AG10803 (cell line): Measurements from ENCODE around the gene APEX2.
"Not testable (repeated sequence)": the region's sequence is repeated elsewhere in the genome, so short reads cannot be mapped to it uniquely, and the experiment has no call there.

ENCODE experiments used
- DNase-seq: peaks from one replicate; pipeline ENCODE4 v3.0.0; 2010; ENCODE audit warnings: low read depth
- H3K4me3 ChIP-seq: 2 replicates; pipeline ENCODE4 v1.5.1; 2011; ENCODE audit warnings: mild to moderate bottlenecking, low read length, control low read depth
- TF ChIP-seq, protein P1 (sequence below): conservative IDR thresholded peaks from 2 replicates; pipeline ENCODE4 v1.5.1; 2011; ENCODE audit warnings: mild to moderate bottlenecking, low read length, control low read depth, inconsistent platforms

APEX2 gene

DNA sequence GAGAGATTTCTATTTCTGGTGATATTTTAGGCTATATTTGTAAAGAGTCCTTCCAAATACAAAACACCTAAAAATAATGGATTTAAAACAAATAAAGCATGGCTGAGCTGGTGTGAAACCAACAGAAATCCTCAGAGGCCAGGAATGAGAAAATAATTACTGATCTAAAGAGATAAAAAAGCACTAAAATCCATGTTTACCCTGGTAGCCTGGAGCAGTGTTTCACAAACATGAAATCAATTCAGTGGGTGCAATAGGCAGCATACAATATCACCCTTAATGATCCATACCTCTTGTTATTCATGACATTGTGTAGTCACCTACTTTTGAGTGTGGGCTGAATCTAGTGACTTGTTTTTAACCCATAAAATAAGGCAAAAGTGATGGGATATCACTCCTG, 20.7 kb upstream of the APEX2 start:
- TF ChIP-seq, protein P1, sequence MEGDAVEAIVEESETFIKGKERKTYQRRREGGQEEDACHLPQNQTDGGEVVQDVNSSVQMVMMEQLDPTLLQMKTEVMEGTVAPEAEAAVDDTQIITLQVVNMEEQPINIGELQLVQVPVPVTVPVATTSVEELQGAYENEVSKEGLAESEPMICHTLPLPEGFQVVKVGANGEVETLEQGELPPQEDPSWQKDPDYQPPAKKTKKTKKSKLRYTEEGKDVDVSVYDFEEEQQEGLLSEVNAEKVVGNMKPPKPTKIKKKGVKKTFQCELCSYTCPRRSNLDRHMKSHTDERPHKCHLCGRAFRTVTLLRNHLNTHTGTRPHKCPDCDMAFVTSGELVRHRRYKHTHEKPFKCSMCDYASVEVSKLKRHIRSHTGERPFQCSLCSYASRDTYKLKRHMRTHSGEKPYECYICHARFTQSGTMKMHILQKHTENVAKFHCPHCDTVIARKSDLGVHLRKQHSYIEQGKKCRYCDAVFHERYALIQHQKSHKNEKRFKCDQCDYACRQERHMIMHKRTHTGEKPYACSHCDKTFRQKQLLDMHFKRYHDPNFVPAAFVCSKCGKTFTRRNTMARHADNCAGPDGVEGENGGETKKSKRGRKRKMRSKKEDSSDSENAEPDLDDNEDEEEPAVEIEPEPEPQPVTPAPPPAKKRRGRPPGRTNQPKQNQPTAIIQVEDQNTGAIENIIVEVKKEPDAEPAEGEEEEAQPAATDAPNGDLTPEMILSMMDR: no peak
- H3K4me3 ChIP-seq: no peak overlapping the region
- no peak for DNase-seq

DNA sequence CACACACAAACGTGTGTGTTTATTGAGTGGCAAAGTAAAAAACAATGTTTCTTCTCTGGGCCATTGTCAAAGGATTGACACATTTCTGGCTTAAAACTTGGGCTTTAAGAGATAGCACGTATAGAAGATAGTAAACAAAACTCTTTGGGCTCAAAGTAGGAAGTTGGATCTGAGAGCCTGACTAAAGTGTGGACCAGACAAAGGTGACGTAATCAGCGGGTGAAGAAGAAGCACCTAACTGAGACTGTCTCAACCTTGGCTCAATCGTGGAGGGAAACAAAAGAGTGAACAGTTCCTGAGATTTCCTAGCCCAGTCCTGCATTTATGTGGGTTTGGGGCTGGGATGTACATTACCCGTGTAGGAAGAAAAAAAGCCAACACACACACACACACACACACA, 19.8 kb upstream of the APEX2 start:
- no peak overlapping the region for H3K4me3 ChIP-seq
- TF ChIP-seq, protein P1: no peak
- no peak for DNase-seq

DNA sequence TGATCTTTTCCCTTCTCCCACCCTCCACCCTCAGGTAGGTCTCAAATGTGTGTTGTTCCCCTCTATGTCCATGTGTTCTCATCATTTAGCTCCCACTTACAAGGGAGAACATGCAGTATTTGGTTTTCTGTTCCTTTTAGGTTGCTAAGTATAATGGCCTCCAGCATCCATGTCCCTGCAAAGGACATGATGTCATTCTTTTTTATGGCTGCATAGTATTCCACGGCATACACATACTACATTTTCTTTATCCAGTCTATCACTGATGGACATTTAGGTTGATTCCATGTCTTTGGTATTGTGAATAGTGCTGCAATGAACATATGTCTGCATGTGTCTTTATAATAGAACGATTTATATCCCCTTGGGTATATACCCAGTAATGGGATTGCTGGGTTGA, 16.9 kb upstream of the APEX2 start:
- DNase-seq, H3K4me3 ChIP-seq: not testable (repeated sequence)

DNA sequence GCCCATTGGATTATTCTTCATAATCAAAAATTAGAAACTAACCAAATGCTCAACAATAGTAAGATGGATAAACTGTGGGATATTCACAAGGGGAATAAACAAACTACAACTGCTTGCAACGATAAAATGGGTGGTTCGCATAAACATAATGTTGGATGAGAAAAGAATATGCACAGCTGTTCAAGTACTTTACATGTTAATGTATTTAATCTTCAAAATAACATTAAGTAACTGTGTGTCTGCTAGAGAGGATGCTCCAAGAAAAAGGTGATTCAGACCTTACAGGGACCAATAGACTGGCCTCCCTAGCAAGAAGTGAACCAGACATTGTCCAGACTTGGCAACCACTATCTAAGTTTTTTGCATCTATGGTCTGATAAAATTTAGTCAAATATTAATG, 8.5 kb upstream of the APEX2 start:
- TF ChIP-seq, protein P1: no peak
- DNase-seq: no peak
- H3K4me3 ChIP-seq: no peak overlapping the region

DNA sequence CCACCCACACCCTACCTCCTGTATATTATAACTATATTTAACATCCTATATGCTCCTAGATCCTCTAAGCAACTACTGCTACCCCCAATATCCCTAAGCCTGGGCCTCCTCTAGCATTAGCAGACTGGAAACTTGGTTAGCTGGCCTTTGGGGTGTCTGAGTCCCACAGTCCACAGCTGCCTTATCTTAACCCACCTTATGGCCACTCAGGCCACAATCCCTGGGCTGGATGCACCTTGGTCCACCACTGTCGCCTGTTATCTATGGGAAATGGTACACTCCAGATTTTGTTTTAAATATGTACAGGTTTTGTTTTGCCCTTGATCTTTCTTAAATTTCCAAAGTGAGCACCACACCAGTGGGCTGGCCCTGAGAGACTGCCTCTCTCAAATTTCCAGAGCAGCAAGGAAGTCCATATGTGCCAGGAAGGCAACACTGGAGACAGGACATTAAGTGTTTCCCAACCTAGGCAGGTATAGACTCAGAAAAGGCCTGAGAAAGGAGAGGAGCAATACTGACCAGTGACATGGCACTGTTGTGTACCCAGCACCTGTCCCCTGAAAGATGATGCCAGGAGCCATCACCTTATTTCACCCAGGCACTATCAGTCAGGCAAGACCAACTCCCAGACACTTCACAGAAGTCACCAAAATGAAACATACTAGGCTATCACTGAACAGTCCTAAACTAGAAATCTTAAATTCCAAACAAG, 7.1 kb upstream of the APEX2 start:
- DNase-seq: no peak
- H3K4me3 ChIP-seq: no peak overlapping the region
- TF ChIP-seq, protein P1: no peak

DNA sequence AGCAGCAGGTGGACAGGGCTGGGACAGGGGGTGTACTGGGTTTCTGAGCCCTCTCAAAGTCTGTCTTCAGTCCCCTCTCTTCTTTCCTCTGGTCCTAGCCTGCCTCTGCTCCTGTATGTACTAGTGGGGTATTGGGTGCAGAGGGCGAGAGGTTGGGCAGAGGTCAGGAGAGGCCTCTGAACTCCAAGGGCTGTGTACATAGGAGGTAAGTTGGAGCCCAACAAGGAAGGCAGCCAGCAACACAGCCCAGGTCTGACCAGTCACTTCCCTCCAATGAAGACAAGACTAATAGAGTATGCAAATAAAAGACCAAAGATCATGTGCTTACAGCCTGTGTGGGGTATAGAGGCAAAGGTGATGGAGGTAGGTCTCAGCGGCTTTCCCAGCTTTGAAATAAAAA, 6.1 kb upstream of the APEX2 start, which contains the start of gene PFKFB1:
Gene PFKFB1, minus strand, starts transcription at position 90 of the 400 bp plus-strand sequence. CDS start 181 bp downstream, outside the sequence.
- TF ChIP-seq, protein P1: no peak
- H3K4me3 ChIP-seq: no peak within 1 kb of the TSS

DNA sequence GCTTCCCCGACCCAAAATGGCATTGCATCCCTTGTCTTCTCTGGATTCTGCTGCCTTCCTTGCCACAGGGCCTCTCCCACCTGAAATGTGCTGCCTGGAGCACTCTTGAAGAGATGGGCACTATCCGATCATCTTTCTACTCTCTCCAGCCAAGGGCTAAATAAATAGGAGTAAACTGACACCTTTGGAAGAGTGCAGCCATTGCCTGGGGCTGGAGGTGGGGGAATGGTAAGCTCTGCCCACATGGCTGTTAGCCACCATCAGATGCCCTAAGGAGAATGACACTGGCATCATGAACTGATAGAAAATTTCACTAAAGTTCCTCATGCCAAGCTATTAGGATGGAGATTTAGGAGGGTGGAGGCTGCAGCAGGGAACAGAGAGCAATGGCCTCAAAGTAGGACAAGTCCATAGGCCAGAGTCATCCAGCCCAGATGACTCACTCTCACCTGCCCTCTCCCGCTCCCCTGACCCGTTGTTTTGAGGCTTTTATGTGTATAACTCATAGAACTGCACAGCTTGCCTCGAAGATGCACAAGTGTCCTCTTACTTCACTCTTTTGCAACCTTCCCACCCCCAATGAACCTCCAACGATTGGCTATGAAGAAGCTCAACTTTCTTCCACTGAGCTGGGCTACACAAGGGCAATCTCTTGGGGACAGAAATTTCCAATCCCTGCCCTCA, 5.4 kb upstream of the APEX2 start:
- DNase-seq: no peak

More for the DNA sequence above, 6.1 kb upstream of the APEX2 start, which contains the start of gene PFKFB1:
- DNase-seq: no peak

More for the DNA sequence above, 5.4 kb upstream of the APEX2 start:
- TF ChIP-seq, protein P1: no peak
- no peak overlapping the region for H3K4me3 ChIP-seq
